IMR-90 (cell line): Measurements from ENCODE around the gene SET. TPM values are rescaled to one million over a fixed set of nuclear protein-coding genes. Genes with fewer than 3 reads are reported as not detected.
A peak's percentile ranks its signal among the peaks of the same experiment; 100 is the strongest.

Experiments used
- ATAC-seq: fragments of 200-7000 bp; cut with Tn5 transposase; 2 replicates; pipeline ENCODE4 v1.9.1; 2020; ENCODE audit warnings: low read depth, mild to moderate bottlenecking, moderate library complexity
- BruUV-seq: library from RNA; stranded (reverse); fragments of 400-500 nt; replicated peaks from 2 replicates; lab custom pipeline; 2021; lab: Mats Ljungman, UMichigan
- CTCF ChIA-PET: fragments of 300-600 bp; formaldehyde crosslinking; extraction: SDS; loops from one replicate; lab custom pipeline; 2021; ENCODE audit warnings: antibody characterized with exemption; lab: Yijun Ruan, JAX
- POLR2A ChIA-PET: fragments of 300-600 bp; sonication (Branson Sonifier 250); formaldehyde crosslinking; loops from one replicate; lab custom pipeline; 2022; ENCODE audit warnings: antibody characterized with exemption; ENCODE audit not compliant: unreplicated experiment; lab: Charles Lee
- DNase-seq: peaks from one replicate; pipeline ENCODE4 v3.0.0; 2013
- H2AFZ ChIP-seq: replicated peaks from 2 replicates; pipeline ENCODE3; 2013; ENCODE audit warnings: low read length, mild to moderate bottlenecking; ENCODE audit not compliant: poor library complexity
- H2AK5ac ChIP-seq: 2 replicates; pipeline ENCODE4 v1.6.1; 2013; ENCODE audit warnings: low read depth, low read length, inconsistent platforms
- H2AK9ac ChIP-seq: replicated peaks from 2 replicates; pipeline ENCODE3; 2013; ENCODE audit warnings: mild to moderate bottlenecking, low read depth, low read length, moderate library complexity; ENCODE audit not compliant: poor library complexity
- H2BK120ac ChIP-seq: 2 replicates; pipeline ENCODE4 v1.6.1; 2013; ENCODE audit warnings: low read depth, low read length, inconsistent platforms
- H2BK15ac ChIP-seq: 3 replicates; pipeline ENCODE4 v1.6.1; 2013; ENCODE audit warnings: low read depth, low read length, inconsistent platforms
- H2BK20ac ChIP-seq: 2 replicates; pipeline ENCODE4 v1.6.1; 2013; ENCODE audit warnings: low read depth, mild to moderate bottlenecking, inconsistent platforms, low read length, moderate library complexity
- H2BK5ac ChIP-seq: 2 replicates; pipeline ENCODE4 v1.6.1; 2013; ENCODE audit warnings: mild to moderate bottlenecking, low read depth, low read length, inconsistent platforms; ENCODE audit not compliant: poor library complexity, severe bottlenecking
- H3K14ac ChIP-seq: replicated peaks from 2 replicates; pipeline ENCODE4 v1.6.1; 2013; ENCODE audit warnings: low read depth, low read length, inconsistent platforms
- H3K18ac ChIP-seq: 2 replicates; pipeline ENCODE4 v1.6.1; 2013; ENCODE audit warnings: low read depth, low read length, control low read depth
- H3K23ac ChIP-seq: 2 replicates; pipeline ENCODE4 v1.6.1; 2013; ENCODE audit warnings: low read depth, low read length, inconsistent platforms
- H3K27ac ChIP-seq: 2 replicates; pipeline ENCODE4 v1.5.1; 2013; ENCODE audit warnings: mild to moderate bottlenecking, control low read depth, low read length; ENCODE audit not compliant: insufficient read depth
- H3K27me3 ChIP-seq: 2 replicates; pipeline ENCODE4 v1.6.1; 2013; ENCODE audit warnings: low read length; ENCODE audit not compliant: control insufficient read depth, insufficient read depth
- H3K36me3 ChIP-seq: 2 replicates; pipeline ENCODE4 v1.6.1; 2013; ENCODE audit warnings: low read length, mixed read lengths; ENCODE audit not compliant: control insufficient read depth, insufficient read depth
- H3K4ac ChIP-seq: 2 replicates; pipeline ENCODE4 v1.6.1; 2013; ENCODE audit warnings: low read depth, low read length, inconsistent platforms
- H3K4me1 ChIP-seq: 2 replicates; pipeline ENCODE4 v1.6.1; 2013; ENCODE audit warnings: low read length, mixed read lengths; ENCODE audit not compliant: control insufficient read depth, insufficient read depth
- H3K4me2 ChIP-seq: 2 replicates; pipeline ENCODE4 v1.6.1; 2013; ENCODE audit warnings: low read depth, mild to moderate bottlenecking, control low read depth, low read length, moderate library complexity
- H3K4me3 ChIP-seq: 2 replicates; pipeline ENCODE4 v1.5.1; 2013; ENCODE audit warnings: low read depth, mild to moderate bottlenecking, control low read depth, low read length, moderate library complexity; ENCODE audit not compliant: insufficient read depth
- H3K56ac ChIP-seq: 2 replicates; pipeline ENCODE4 v1.6.1; 2013; ENCODE audit warnings: low read length, inconsistent platforms; ENCODE audit not compliant: insufficient read depth; ENCODE audit errors: extremely low read depth
- H3K79me1 ChIP-seq, 2 experiments: 2 replicates each; pipeline ENCODE4 v1.6.1; 2013; ENCODE audit warnings: low read length in 2 of 2, inconsistent platforms in 1 of 2, low read depth in 1 of 2
- H3K9ac ChIP-seq: 2 replicates; pipeline ENCODE4 v1.6.1; 2013; ENCODE audit warnings: low read depth, low read length, control low read depth
- H3K9me1 ChIP-seq: 2 replicates; pipeline ENCODE4 v1.6.1; 2013; ENCODE audit warnings: low read length, inconsistent platforms; ENCODE audit not compliant: insufficient read depth
- H3K9me3 ChIP-seq: 2 replicates; pipeline ENCODE4 v1.6.1; 2013; ENCODE audit warnings: low read length; ENCODE audit not compliant: control insufficient read depth, insufficient read depth
- H4K20me1 ChIP-seq: 2 replicates; pipeline ENCODE4 v1.6.1; 2013; ENCODE audit warnings: low read length, inconsistent platforms; ENCODE audit not compliant: insufficient read depth
- H4K5ac ChIP-seq: 2 replicates; pipeline ENCODE4 v1.6.1; 2013; ENCODE audit warnings: mild to moderate bottlenecking, low read depth, low read length, control low read depth
- H4K8ac ChIP-seq, 2 experiments: 2 replicates each; pipeline ENCODE4 v1.6.1; 2013; ENCODE audit warnings: low read depth in 2 of 2, low read length in 2 of 2, control low read depth in 1 of 2, inconsistent platforms in 1 of 2
- H4K91ac ChIP-seq: 2 replicates; pipeline ENCODE4 v1.6.1; 2013; ENCODE audit warnings: low read depth, low read length, inconsistent platforms; ENCODE audit not compliant: insufficient read depth
- BHLHE40 ChIP-seq: fragments of 150-350 bp; IDR thresholded peaks from 2 replicates; pipeline ENCODE4 v1.6.1; 2016; ENCODE audit warnings: mild to moderate bottlenecking, low read depth, low read length
- CEBPB ChIP-seq: IDR thresholded peaks from 2 replicates; pipeline ENCODE4 v1.6.1; 2012; ENCODE audit warnings: low read depth, low read length, improper control_type of control experiment
- CHD1 ChIP-seq: IDR thresholded peaks from 2 replicates; pipeline ENCODE4 v1.6.1; 2012; ENCODE audit warnings: low read depth, low read length, improper control_type of control experiment
- POLR2A ChIP-seq: IDR thresholded peaks from 2 replicates; pipeline ENCODE4 v1.6.1; 2012; ENCODE audit warnings: mild to moderate bottlenecking, low read depth, low read length
- RAD21 ChIP-seq: IDR thresholded peaks from 2 replicates; pipeline ENCODE4 v1.6.1; 2012; ENCODE audit warnings: low read length, improper control_type of control experiment
- RCOR1 ChIP-seq: IDR thresholded peaks from 2 replicates; pipeline ENCODE4 v1.6.1; 2012; ENCODE audit warnings: mild to moderate bottlenecking, low read length, improper control_type of control experiment; ENCODE audit not compliant: insufficient replicate concordance
- WGBS, 2 experiments: methylation state at CpG; one replicate each; pipeline versions ENCODE4 v1.1.5 to v1.1.7; 2013; ENCODE audit warnings: missing lambda C conversion rate in 2 of 2; ENCODE audit not compliant: insufficient read length in 1 of 2; ENCODE audit errors: extremely low coverage in 2 of 2; 5-methylcytosine and 5-hydroxymethylcytosine counted together
- dilution Hi-C: fragments of 300-500 bp; cut with HindIII; formaldehyde crosslinking; loops from one replicate; pipeline ENCODE4 v1.14.3; 2018; ENCODE audit warnings: low sequenced_read_pairs; ENCODE audit not compliant: unreplicated experiment
- in situ Hi-C: fragments of 300-500 bp; cut with MboI; formaldehyde crosslinking; loops from 3 replicates; pipeline ENCODE4 v1.14.3; 2019; ENCODE audit warnings: low sequenced_read_pairs, inconsistent platforms, mixed read lengths
- intact Hi-C: fragments of 100-400 bp; cut with micrococcal nuclease; formaldehyde crosslinking; loops from 2 replicates; pipeline ENCODE4 v1.10.0; 2022
- polyA plus RNA-seq, 3 experiments: library from polyadenylated mRNA; depleted of rRNA; stranded (reverse); fragments of >200 nt; gene quantifications; 2 replicates each; pipeline ENCODE4 v1.2.3, GENCODE V29; 2012; ENCODE audit warnings: low replicate concordance in 1 of 3
- total RNA-seq: library from RNA; depleted of rRNA; stranded (reverse); fragments of >200 nt; gene quantifications from 2 replicates; pipeline ENCODE4 v1.2.3, GENCODE V29; 2012
- TF ChIP-seq, protein P1 (sequence below): fragments of 150-350 bp; IDR thresholded peaks from 2 replicates; pipeline ENCODE4 v1.6.1; 2017; ENCODE audit warnings: mild to moderate bottlenecking, antibody characterized with exemption, low read length, low read depth
- TF ChIP-seq, protein P2 (sequence below): conservative IDR thresholded peaks from 2 replicates; pipeline ENCODE4 v1.5.1; 2012; ENCODE audit warnings: mild to moderate bottlenecking, low read depth, low read length, improper control_type of control experiment
- TF ChIP-seq, protein P3 (sequence below): fragments of 150-350 bp; IDR thresholded peaks from 2 replicates; pipeline ENCODE4 v1.6.1; 2016; ENCODE audit warnings: low read depth, mild to moderate bottlenecking, low read length, moderate library complexity, borderline replicate concordance

Gene SET
- total and polyA plus RNA-seq, 2 of the 4 experiments (the other 2 are of a cell fraction): 104 to 182 TPM

DNA sequence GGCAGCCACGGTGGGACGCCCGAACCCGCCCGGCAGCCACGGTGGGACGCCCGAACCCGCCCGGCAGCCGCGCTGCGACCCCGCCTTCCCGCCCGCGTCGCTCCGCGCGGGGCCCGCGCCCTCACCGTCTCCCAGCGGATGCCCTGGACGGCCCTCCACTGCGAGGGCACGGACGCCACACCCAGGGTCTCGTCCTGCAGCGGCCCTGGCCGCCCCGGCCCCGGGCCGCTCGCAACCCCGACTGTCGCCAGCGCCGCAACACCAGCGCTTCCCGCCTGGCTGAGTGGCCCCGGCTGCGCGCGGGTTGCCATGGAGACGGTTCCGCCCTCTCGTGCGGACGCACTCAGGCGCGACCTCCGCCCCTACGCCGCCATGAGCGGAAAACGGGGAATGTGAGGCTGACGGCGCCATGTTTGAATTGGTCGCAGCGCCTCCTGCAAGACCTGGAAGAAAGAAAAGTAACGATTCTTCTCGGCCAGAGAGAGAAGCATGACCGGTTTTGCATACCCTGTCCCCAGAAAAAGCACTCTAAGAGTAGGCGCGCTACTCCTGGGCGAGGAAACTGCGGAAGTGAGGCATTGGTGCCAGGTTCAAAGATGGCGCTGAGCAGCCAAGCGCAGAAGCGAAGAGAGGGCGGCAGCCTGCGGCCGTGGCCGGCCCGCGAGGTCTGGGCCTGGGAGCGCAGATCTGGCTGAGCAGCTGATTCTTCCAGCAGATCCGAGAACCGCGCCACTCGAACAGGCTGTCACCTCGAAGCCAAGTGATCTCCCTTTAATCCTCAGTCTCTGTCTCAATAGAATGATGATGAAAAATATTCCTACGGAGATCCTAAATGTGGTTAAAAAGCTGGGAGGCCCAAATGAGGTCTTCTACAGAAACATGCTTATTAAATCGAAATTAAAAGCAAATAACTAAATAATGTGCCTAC lies 32.3 kb upstream of the SET start, which contains the start of gene DYNC2I2 (continued):
- TF ChIP-seq, protein P1, sequence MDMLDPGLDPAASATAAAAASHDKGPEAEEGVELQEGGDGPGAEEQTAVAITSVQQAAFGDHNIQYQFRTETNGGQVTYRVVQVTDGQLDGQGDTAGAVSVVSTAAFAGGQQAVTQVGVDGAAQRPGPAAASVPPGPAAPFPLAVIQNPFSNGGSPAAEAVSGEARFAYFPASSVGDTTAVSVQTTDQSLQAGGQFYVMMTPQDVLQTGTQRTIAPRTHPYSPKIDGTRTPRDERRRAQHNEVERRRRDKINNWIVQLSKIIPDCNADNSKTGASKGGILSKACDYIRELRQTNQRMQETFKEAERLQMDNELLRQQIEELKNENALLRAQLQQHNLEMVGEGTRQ: no peak; the same call in 1 of the 2 replicates

DNA sequence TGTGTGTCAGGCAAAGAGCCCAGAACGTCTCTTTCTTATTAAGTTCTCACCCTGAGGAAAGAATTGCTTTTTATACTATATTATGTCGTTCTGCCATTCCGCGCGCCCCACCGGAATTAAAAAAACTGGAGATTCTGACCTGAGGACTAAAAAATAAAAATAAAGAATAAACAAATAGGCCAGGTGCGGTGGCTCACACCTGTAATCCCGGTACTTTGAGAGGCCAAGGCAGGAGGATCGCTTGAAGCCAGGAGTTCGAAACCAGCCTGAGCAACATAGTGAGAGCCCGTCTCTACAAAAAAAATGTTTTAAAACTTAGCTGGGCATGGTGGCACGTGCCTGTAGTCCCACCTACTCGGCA lies 31.7 kb upstream of the SET start:
- WGBS, 2 experiments: 100% methylated on average over 4 of the region's 13 CpGs; no CpG with 5 or more reads in 1 of the 2 experiments
- Histone ChIP-seq H2BK5ac (peak overlapping the region; percentile 100), H3K4me1 (no peaks in the 10 kb centered on the region), H3K14ac (peak overlapping the region; percentile 100), H3K4ac (peak overlapping the region; percentile 100), H3K18ac (no peak overlapping the region; the same call in 1 of the 2 replicates), H4K8ac (peak overlapping the region; percentile 99 to 100), H3K27me3 (no peaks in the 10 kb centered on the region), H3K27ac (peak overlapping the region; percentile 98; the same call in 1 of the 2 replicates), H3K23ac (peak overlapping the region; percentile 100; the same call in 1 of the 2 replicates), H3K9ac (peak overlapping the region; percentile 100), H2BK15ac (peak overlapping the region; percentile 100; the same call in 2 of the 3 replicates), H3K9me3 (no peaks in the 10 kb centered on the region), H3K79me1 (peaks cover 10 to 18% of the 10 kb centered on the region in 2 experiments; a peak in 3 of 4 replicates), H3K4me2 (peak overlapping the region; percentile 96; the same call in 1 of the 2 replicates), H2AFZ (no peak overlapping the region), H3K56ac (peak overlapping the region; percentile 100), H2BK120ac (peak overlapping the region; percentile 100; the same call in 1 of the 2 replicates), H4K91ac (peak overlapping the region; percentile 100), H2AK5ac (peak overlapping the region; percentile 61), H3K36me3 (no peaks in the 10 kb centered on the region), H4K20me1 (no peaks in the 10 kb centered on the region), H3K4me3 (no peak overlapping the region), H2BK20ac (peak overlapping the region; percentile 100; the same call in 1 of the 2 replicates), H2AK9ac (no peak overlapping the region), H4K5ac (peak overlapping the region; percentile 100), H3K9me1 (no peaks in the 10 kb centered on the region)
- no peak for DNase-seq
- dilution Hi-C loops (no loop called here), intact Hi-C loops (loop anchor here (2.0 kb wide), 1 partner anchor 31 kb away; the partner anchor contains the start of gene SET), in situ Hi-C loops (no loop called here)
- POLR2A ChIA-PET: no interaction called here
- BruUV-seq: no TSS peak
- no peak for ATAC-seq
- CTCF ChIA-PET: no interaction called here
- TF ChIP-seq BHLHE40: no peak
- TF ChIP-seq, protein P2, sequence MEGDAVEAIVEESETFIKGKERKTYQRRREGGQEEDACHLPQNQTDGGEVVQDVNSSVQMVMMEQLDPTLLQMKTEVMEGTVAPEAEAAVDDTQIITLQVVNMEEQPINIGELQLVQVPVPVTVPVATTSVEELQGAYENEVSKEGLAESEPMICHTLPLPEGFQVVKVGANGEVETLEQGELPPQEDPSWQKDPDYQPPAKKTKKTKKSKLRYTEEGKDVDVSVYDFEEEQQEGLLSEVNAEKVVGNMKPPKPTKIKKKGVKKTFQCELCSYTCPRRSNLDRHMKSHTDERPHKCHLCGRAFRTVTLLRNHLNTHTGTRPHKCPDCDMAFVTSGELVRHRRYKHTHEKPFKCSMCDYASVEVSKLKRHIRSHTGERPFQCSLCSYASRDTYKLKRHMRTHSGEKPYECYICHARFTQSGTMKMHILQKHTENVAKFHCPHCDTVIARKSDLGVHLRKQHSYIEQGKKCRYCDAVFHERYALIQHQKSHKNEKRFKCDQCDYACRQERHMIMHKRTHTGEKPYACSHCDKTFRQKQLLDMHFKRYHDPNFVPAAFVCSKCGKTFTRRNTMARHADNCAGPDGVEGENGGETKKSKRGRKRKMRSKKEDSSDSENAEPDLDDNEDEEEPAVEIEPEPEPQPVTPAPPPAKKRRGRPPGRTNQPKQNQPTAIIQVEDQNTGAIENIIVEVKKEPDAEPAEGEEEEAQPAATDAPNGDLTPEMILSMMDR: no peak
- no peak for TF ChIP-seq RAD21
- TF ChIP-seq, protein P3, sequence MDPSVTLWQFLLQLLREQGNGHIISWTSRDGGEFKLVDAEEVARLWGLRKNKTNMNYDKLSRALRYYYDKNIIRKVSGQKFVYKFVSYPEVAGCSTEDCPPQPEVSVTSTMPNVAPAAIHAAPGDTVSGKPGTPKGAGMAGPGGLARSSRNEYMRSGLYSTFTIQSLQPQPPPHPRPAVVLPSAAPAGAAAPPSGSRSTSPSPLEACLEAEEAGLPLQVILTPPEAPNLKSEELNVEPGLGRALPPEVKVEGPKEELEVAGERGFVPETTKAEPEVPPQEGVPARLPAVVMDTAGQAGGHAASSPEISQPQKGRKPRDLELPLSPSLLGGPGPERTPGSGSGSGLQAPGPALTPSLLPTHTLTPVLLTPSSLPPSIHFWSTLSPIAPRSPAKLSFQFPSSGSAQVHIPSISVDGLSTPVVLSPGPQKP: no peak
- TF ChIP-seq POLR2A: no peak
- TF ChIP-seq CHD1: no peak
- no peak for TF ChIP-seq RCOR1
- TF ChIP-seq, protein P1: no peak
- no peak for TF ChIP-seq CEBPB
